Measurements from ENCODE around the gene OTX2.

OTX2 gene

DNA sequence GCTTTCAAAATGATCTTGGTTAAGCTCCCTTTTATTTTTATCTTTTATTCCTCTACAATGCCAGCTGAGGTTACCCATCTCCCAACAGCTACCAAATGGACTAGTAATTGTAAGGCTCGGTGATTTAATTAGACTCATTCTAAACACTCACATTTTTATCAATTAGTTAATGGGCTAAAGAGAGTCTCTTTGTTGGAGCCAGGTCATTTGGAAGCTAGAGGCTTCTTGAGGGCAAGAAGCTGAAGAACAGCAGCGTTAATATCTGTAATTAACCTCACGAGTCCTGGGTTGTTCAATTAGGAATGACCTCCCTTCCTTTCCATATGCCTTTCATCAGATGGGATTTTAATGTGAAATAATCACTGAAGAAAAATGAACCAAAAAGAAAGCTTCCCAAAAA, 56.9 kb downstream of the OTX2 start:
- Histone ChIP-seq H3K4me3 (no peak overlapping the region), H3K4me1 (peaks cover 26% of the 10 kb centered on the region), H3K36me3 (replicated peaks) (no peaks in the 10 kb centered on the region), H3K27me3 (ENCODE audit: low read depth) (no peaks in the 10 kb centered on the region), H3K9me3 (no peaks in the 10 kb centered on the region)
- no peak for DNase-seq (ENCODE audit: low spot score in 2 of 2)
- in situ Hi-C loops (cut with MboI; ENCODE audit: low sequenced_read_pairs): no loop called here

GRCh38 chr14:56752428-56752827, 57.9 kb downstream of the OTX2 start:
- H3K9me3 ChIP-seq: no peaks in the 10 kb centered on the region
- peaks cover 20% of the 10 kb centered on the region for H3K4me1 ChIP-seq
- H3K27me3 ChIP-seq (ENCODE audit: low read depth): no peaks in the 10 kb centered on the region
- DNase-seq (ENCODE audit: low spot score in 2 of 2): no peak
- in situ Hi-C loops (cut with MboI; ENCODE audit: low sequenced_read_pairs): no loop called here
- no peak overlapping the region for H3K4me3 ChIP-seq
- no peaks in the 10 kb centered on the region for H3K36me3 ChIP-seq (replicated peaks)

DNA sequence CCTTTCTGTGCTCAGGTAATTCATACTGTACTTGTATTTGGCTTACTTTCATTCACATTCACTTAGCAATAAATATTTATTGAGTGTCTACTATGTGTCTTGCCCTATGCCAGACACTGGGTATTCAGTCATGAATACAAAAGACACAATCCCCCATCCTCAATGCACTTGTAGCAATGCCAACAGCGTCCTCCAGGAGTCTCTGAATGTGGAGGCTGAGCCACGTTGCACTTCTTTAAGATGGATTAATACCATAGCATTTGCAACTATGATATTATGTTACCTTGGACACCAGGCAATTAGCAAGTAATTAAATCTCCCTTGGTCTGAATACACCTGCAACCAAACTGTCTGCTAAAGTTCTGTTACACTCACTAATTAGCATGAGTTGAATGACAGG, 58.8 kb downstream of the OTX2 start:
- peak; percentile 12 to 47 for DNase-seq (ENCODE audit: low spot score in 2 of 2)
- Histone ChIP-seq H3K9me3 (no peaks in the 10 kb centered on the region), H3K36me3 (replicated peaks) (no peaks in the 10 kb centered on the region), H3K4me3 (no peak overlapping the region), H3K27me3 (ENCODE audit: low read depth) (no peaks in the 10 kb centered on the region), H3K4me1 (peaks cover 20% of the 10 kb centered on the region)
- in situ Hi-C loops (cut with MboI; ENCODE audit: low sequenced_read_pairs): no loop called here
